Esophagus muscularis mucosa (tissue), 4 donors: ENCODE measurements around the gene TUBD1. TPM values are rescaled to one million over a fixed set of nuclear protein-coding genes. Genes with fewer than 3 reads are reported as not detected.
"Not testable (repeated sequence)": the region's sequence is repeated elsewhere in the genome, so short reads cannot be mapped to it uniquely, and the experiment has no call there.

Experiments
- DNase-seq: peaks from one replicate; pipeline ENCODE4 v3.0.0-alpha.2; 2017; ENCODE audit errors: extremely low spot score
- H3K27ac ChIP-seq, 4 donors: fragments of 200-600 bp; sonication (generic); replicated peaks in 1 of 4; 1 replicate in 3 of 4; 2 replicates in 1 of 4; pipeline ENCODE4 v1.5.1; 2016 to 2019; ENCODE audit warnings: mild to moderate bottlenecking in 1 of 4
- H3K27me3 ChIP-seq, 4 donors: fragments of 200-600 bp; sonication (generic); one replicate each; pipeline versions ENCODE4 v1.5.1 to v1.6.0; 2016 to 2019
- H3K36me3 ChIP-seq, 4 donors: fragments of 200-600 bp; sonication (generic); one replicate each; pipeline ENCODE4 v1.5.1; 2016 to 2019
- H3K4me1 ChIP-seq, 4 donors: fragments of 200-600 bp; sonication (generic); one replicate each; pipeline ENCODE4 v1.5.1; 2016 to 2019
- H3K4me3 ChIP-seq, 4 donors: fragments of 200-600 bp; sonication (generic); 1 replicate in 2 of 4; 2 replicates in 2 of 4; pipeline ENCODE4 v1.5.1; 2016 to 2019; ENCODE audit warnings: mild to moderate bottlenecking in 4 of 4, moderate library complexity in 1 of 4
- H3K9me3 ChIP-seq, 4 donors: fragments of 200-600 bp; sonication (generic); 1 replicate in 3 of 4; 2 replicates in 1 of 4; pipeline ENCODE4 v1.5.1; 2016 to 2019
- CTCF ChIP-seq, 3 experiments: fragments of 200-600 bp in 2 of 3; fragments of 450-650 bp in 1 of 3; sonication (generic) in 2 of 3; IDR thresholded peaks; one replicate each; pipeline ENCODE4 v1.5.1; 2017 to 2019; ENCODE audit warnings: antibody characterized with exemption in 3 of 3, mild to moderate bottlenecking in 2 of 3, moderate library complexity in 1 of 3
- EP300 ChIP-seq: sonication (generic); formaldehyde crosslinking; IDR thresholded peaks from one replicate; pipeline ENCODE4 v1.6.1; 2017; ENCODE audit warnings: antibody characterized with exemption
- POLR2A ChIP-seq: fragments of 450-650 bp; IDR thresholded peaks from one replicate; pipeline ENCODE4 v1.6.1; 2017; ENCODE audit warnings: antibody characterized with exemption, moderate library complexity, mild to moderate bottlenecking, low read depth
- POLR2AphosphoS5 ChIP-seq, 2 donors: sonication (generic); formaldehyde crosslinking; IDR thresholded peaks; one replicate each; pipeline ENCODE4 v1.6.1; 2017; ENCODE audit warnings: antibody characterized with exemption in 2 of 2
- WGBS: methylation state at CpG from one replicate; pipeline ENCODE4 v1.1.5; 2018; 5-methylcytosine and 5-hydroxymethylcytosine counted together
- intact Hi-C: fragments of 100-400 bp; cut with DNase I; formaldehyde crosslinking; loops from one replicate; pipeline ENCODE4 v1.15.1; 2023
- total RNA-seq, 4 donors: library from RNA; depleted of rRNA; stranded (reverse); fragments of >200 nt; gene quantifications; one replicate each; pipeline versions ENCODE4 v1.1.0 to v1.2.1, GENCODE V29; 2016

Gene TUBD1
- total RNA-seq, 4 donors from 2014 or later, result 5.6 to 10.4 (median 7.0) TPM

GRCh38 chr17:59845595-59846393, 46.9 kb downstream of the TUBD1 start:
- no peaks in the 10 kb centered on the region for H3K9me3 ChIP-seq
- peaks cover 0 to 15% (median 0%) of the 10 kb centered on the region in 4 donors for H3K36me3 ChIP-seq
- H3K27me3 ChIP-seq, result no peaks in the 10 kb centered on the region
- TF ChIP-seq POLR2A, result peak; percentile 25
- TF ChIP-seq CTCF (IDR thresholded peaks at IDR 0.05), result no peak
- TF ChIP-seq POLR2AphosphoS5 (IDR thresholded peaks at IDR 0.05), result peak in 1 of 2 donors; percentile 7
- TF ChIP-seq EP300, result no peak
- peaks cover 28 to 71% (median 64%) of the 10 kb centered on the region in 4 donors for H3K4me1 ChIP-seq
- no peak for DNase-seq
- no peak overlapping the region for H3K4me3 ChIP-seq
- intact Hi-C loops, result loop anchor here (5.0 kb wide), 1 partner anchor 58 kb away; no protein-coding TSS in a partner anchor
- peak overlapping the region; percentile 87 to 95 (median 91) for H3K27ac ChIP-seq
- WGBS, result 36% methylated on average over 3 of the region's 3 CpGs

- 83% methylated on average over 3 of the region's 3 CpGs for WGBS
- intact Hi-C loops, result loop anchor here (5.0 kb wide), 1 partner anchor 58 kb away; no protein-coding TSS in a partner anchor
- H3K27ac ChIP-seq, result peak overlapping the region; percentile 87 to 95 (median 91)
These were observed 47.7 kb downstream of the TUBD1 start for GRCh38 chr17:59844884-59845594.

GRCh38 chr17:59842901-59843652, 49.7 kb downstream of the TUBD1 start:
- H3K4me1 ChIP-seq, result peaks cover 37 to 75% (median 71%) of the 10 kb centered on the region in 4 donors
- intact Hi-C loops, result no loop called here
- DNase-seq, result no peak
- no peaks in the 10 kb centered on the region for H3K27me3 ChIP-seq
- peaks cover 0 to 28% (median 6%) of the 10 kb centered on the region in 4 donors for H3K36me3 ChIP-seq
- H3K9me3 ChIP-seq, result no peaks in the 10 kb centered on the region
- TF ChIP-seq EP300 (no peak), POLR2AphosphoS5 (IDR thresholded peaks at IDR 0.05) (peak; percentile 58 to 61), POLR2A (no peak), CTCF (IDR thresholded peaks at IDR 0.05) (no peak)
- 67% methylated on average over 13 of the region's 13 CpGs for WGBS
- peak overlapping the region; percentile 87 to 95 (median 91) for H3K27ac ChIP-seq
- no peak overlapping the region for H3K4me3 ChIP-seq

More at GRCh38 chr17:59844884-59845594, 47.7 kb downstream of the TUBD1 start:
- peaks cover 35 to 75% (median 70%) of the 10 kb centered on the region in 4 donors for H3K4me1 ChIP-seq
- peaks cover 0 to 23% (median 3%) of the 10 kb centered on the region in 4 donors for H3K36me3 ChIP-seq
- no peaks in the 10 kb centered on the region for H3K27me3 ChIP-seq
- H3K4me3 ChIP-seq, result no peak overlapping the region
- H3K9me3 ChIP-seq, result no peaks in the 10 kb centered on the region
- no peak for DNase-seq
- TF ChIP-seq POLR2AphosphoS5 (IDR thresholded peaks at IDR 0.05) (no peak), CTCF (IDR thresholded peaks at IDR 0.05) (no peak), EP300 (no peak), POLR2A (no peak)

- 63% methylated on average over 4 of the region's 4 CpGs for WGBS
- Histone ChIP-seq H3K4me3 (peak overlapping the region in 3 of 4 donors; percentile 59 to 68 (median 64)), H3K36me3 (peaks cover 0 to 28% (median 6%) of the 10 kb centered on the region in 4 donors), H3K27ac (peak overlapping the region; percentile 87 to 95 (median 91)), H3K4me1 (peaks cover 40 to 68% (median 64%) of the 10 kb centered on the region in 4 donors)
- H3K27me3 ChIP-seq, DNase-seq, intact Hi-C loops, H3K9me3 ChIP-seq: not testable (repeated sequence)
These were observed 50.9 kb downstream of the TUBD1 start for GRCh38 chr17:59841882-59842263.
